H1 (cell line): Measurements from ENCODE around the gene FZD4. TPM values are rescaled to one million over a fixed set of nuclear protein-coding genes. Genes with fewer than 3 reads are reported as not detected.

Source experiments
- CTCF ChIA-PET: fragments of 300-600 bp; sonication (Branson Sonifier 250); formaldehyde crosslinking; loops from one replicate; lab custom pipeline; 2021; ENCODE audit not compliant: partially characterized antibody; lab: Charles Lee
- POLR2A ChIA-PET: fragments of 300-600 bp; sonication (Branson Sonifier 250); formaldehyde crosslinking; loops from one replicate; lab custom pipeline; 2021; ENCODE audit warnings: inconsistent platforms; ENCODE audit not compliant: partially characterized antibody; lab: Charles Lee
- DNase-seq, 2 experiments: peaks; one replicate each; pipeline versions ENCODE4 v3.0.0 to v3.0.0-alpha.2; 2010 to 2022; ENCODE audit warnings: low spot score in 2 of 2, low read depth in 1 of 2, mixed read lengths in 1 of 2
- FAIRE-seq: peaks from 2 replicates; lab custom pipeline; 2011; peaks lifted over from hg19 to GRCh38; lab: Jason Lieb, UNC
- H2AFZ ChIP-seq: 2 replicates; pipeline ENCODE4 v1.8.1; 2012; ENCODE audit warnings: low read length, inconsistent platforms
- H2AK5ac ChIP-seq: 2 replicates; pipeline ENCODE4 v1.6.1; 2013; ENCODE audit warnings: low read depth, low read length
- H2BK120ac ChIP-seq: replicated peaks from 2 replicates; pipeline ENCODE3; 2013; ENCODE audit warnings: low read depth, low read length, inconsistent platforms
- H2BK12ac ChIP-seq: 2 replicates; pipeline ENCODE4 v1.6.1; 2013; ENCODE audit warnings: low read depth, low read length
- H2BK15ac ChIP-seq: 2 replicates; pipeline ENCODE4 v1.6.1; 2013; ENCODE audit warnings: low read length
- H2BK20ac ChIP-seq: 2 replicates; pipeline ENCODE4 v1.6.1; 2013; ENCODE audit warnings: low read length
- H2BK5ac ChIP-seq: 2 replicates; pipeline ENCODE4 v1.6.1; 2013; ENCODE audit warnings: low read depth, low read length
- H3K14ac ChIP-seq: 2 replicates; pipeline ENCODE4 v1.6.1; 2013; ENCODE audit warnings: inconsistent platforms; ENCODE audit not compliant: insufficient read length
- H3K18ac ChIP-seq: 2 replicates; pipeline ENCODE4 v1.6.1; 2013; ENCODE audit warnings: low read length; ENCODE audit errors: extremely low read depth
- H3K23ac ChIP-seq: 2 replicates; pipeline ENCODE4 v1.6.1; 2013; ENCODE audit warnings: inconsistent platforms; ENCODE audit not compliant: insufficient read length
- H3K23me2 ChIP-seq: 2 replicates; pipeline ENCODE4 v1.6.1; 2013; ENCODE audit warnings: low read depth, low read length
- H3K27ac ChIP-seq: 2 replicates; pipeline ENCODE4 v1.6.1; 2011; ENCODE audit warnings: low read depth, low read length, inconsistent platforms
- H3K27me3 ChIP-seq, 4 experiments: replicated peaks in 1 of 4; 1 replicate in 1 of 4; 2 replicates in 3 of 4; pipeline versions ENCODE4 v1.6.1 to v1.8.1; 2011 to 2013; ENCODE audit warnings: low read length in 3 of 4, mild to moderate bottlenecking in 3 of 4, inconsistent platforms in 2 of 4, mixed read lengths in 2 of 4, moderate library complexity in 1 of 4; ENCODE audit not compliant: control insufficient read depth in 3 of 4, insufficient read depth in 3 of 4; ENCODE audit errors: extremely low read depth in 1 of 4
- H3K36me3 ChIP-seq, 4 experiments: 2 replicates each; pipeline versions ENCODE4 v1.6.1 to v1.8.1; 2011 to 2013; ENCODE audit warnings: mild to moderate bottlenecking in 4 of 4, low read length in 3 of 4, moderate library complexity in 2 of 4, control low read depth in 1 of 4, inconsistent platforms in 1 of 4; ENCODE audit not compliant: insufficient read depth in 4 of 4, control insufficient read depth in 2 of 4
- H3K4ac ChIP-seq: replicated peaks from 2 replicates; pipeline ENCODE3; 2013; ENCODE audit warnings: low read length, low read depth, mixed read lengths, inconsistent platforms; ENCODE audit not compliant: insufficient read length
- H3K4me1 ChIP-seq, 4 experiments: replicated peaks in 1 of 4; 1 replicate in 1 of 4; 2 replicates in 3 of 4; pipeline versions ENCODE4 v1.6.1 to v1.8.1; 2011 to 2013; ENCODE audit warnings: low read length in 3 of 4, inconsistent platforms in 2 of 4, mixed read lengths in 1 of 4; ENCODE audit not compliant: insufficient read depth in 4 of 4, control insufficient read depth in 3 of 4
- H3K4me2 ChIP-seq, 2 experiments: 2 replicates each; pipeline versions ENCODE4 v1.6.1 to v1.8.1; 2011 to 2013; ENCODE audit warnings: low read depth in 2 of 2, low read length in 2 of 2, control low read depth in 1 of 2, inconsistent platforms in 1 of 2, mild to moderate bottlenecking in 1 of 2; ENCODE audit not compliant: insufficient read depth in 1 of 2
- H3K4me3 ChIP-seq, 4 experiments: fragments of 200-600, 300-600 bp in 1 of 4; sonication (generic), shearing (Covaris generic), sonication (Bioruptor Twin) in 1 of 4; 2 replicates each; pipeline versions ENCODE4 v1.5.1 to v1.8.1; 2011 to 2016; ENCODE audit warnings: low read length in 4 of 4, low read depth in 3 of 4, control low read depth in 2 of 4, inconsistent platforms in 2 of 4, mild to moderate bottlenecking in 2 of 4, mixed read lengths in 1 of 4, moderate library complexity in 1 of 4; ENCODE audit not compliant: insufficient read depth in 2 of 4; ENCODE audit errors: extremely low read depth in 1 of 4
- H3K56ac ChIP-seq: replicated peaks from 2 replicates; pipeline ENCODE3; 2013; ENCODE audit warnings: low read depth, mild to moderate bottlenecking, mixed read lengths, low read length, inconsistent platforms; ENCODE audit not compliant: insufficient read length
- H3K79me1 ChIP-seq: 2 replicates; pipeline ENCODE4 v1.6.1; 2013; ENCODE audit warnings: low read depth, low read length, control low read depth
- H3K79me2 ChIP-seq, 2 experiments: 2 replicates each; pipeline versions ENCODE4 v1.6.1 to v1.8.1; 2012 to 2013; ENCODE audit warnings: low read length in 2 of 2, mild to moderate bottlenecking in 2 of 2, inconsistent platforms in 1 of 2; ENCODE audit not compliant: insufficient read depth in 2 of 2, control insufficient read depth in 1 of 2
- H3K9ac ChIP-seq, 4 experiments: replicated peaks in 1 of 4; 1 replicate in 1 of 4; 2 replicates in 3 of 4; pipeline versions ENCODE4 v1.6.1 to v1.8.1; 2011 to 2013; ENCODE audit warnings: low read depth in 3 of 4, low read length in 3 of 4, control low read depth in 2 of 4, mild to moderate bottlenecking in 2 of 4, moderate library complexity in 2 of 4, inconsistent platforms in 1 of 4; ENCODE audit errors: extremely low read depth in 1 of 4
- H3K9me3 ChIP-seq, 2 experiments: 2 replicates each; pipeline versions ENCODE4 v1.6.1 to v1.8.1; 2012 to 2013; ENCODE audit warnings: mild to moderate bottlenecking in 2 of 2, moderate library complexity in 2 of 2, control low read depth in 1 of 2, inconsistent platforms in 1 of 2, low read depth in 1 of 2, low read length in 1 of 2, mixed read lengths in 1 of 2; ENCODE audit not compliant: insufficient read depth in 2 of 2
- H4K20me1 ChIP-seq, 2 experiments: replicated peaks in 1 of 2; 2 replicates each; pipeline versions ENCODE3 to v1.8.1; 2011 to 2013; ENCODE audit warnings: inconsistent platforms in 2 of 2, low read length in 2 of 2, mild to moderate bottlenecking in 1 of 2; ENCODE audit not compliant: insufficient read depth in 2 of 2, control insufficient read depth in 1 of 2
- H4K5ac ChIP-seq: 2 replicates; pipeline ENCODE4 v1.6.1; 2013; ENCODE audit warnings: low read length, low read depth, mixed read lengths, inconsistent platforms; ENCODE audit not compliant: insufficient read length
- H4K8ac ChIP-seq: 2 replicates; pipeline ENCODE4 v1.8.0; 2013; ENCODE audit warnings: mild to moderate bottlenecking, moderate library complexity, low read length, inconsistent platforms; ENCODE audit not compliant: insufficient read depth; ENCODE audit errors: extremely low read depth
- H4K91ac ChIP-seq: replicated peaks from 2 replicates; pipeline ENCODE3; 2013; ENCODE audit warnings: low read length, mixed read lengths, inconsistent platforms; ENCODE audit not compliant: insufficient read length
- CEBPB ChIP-seq: IDR thresholded peaks from 2 replicates; pipeline ENCODE4 v1.6.1; 2012; ENCODE audit warnings: low read depth, low read length
- CTCF ChIP-seq, 3 experiments: IDR thresholded peaks; 1 replicate in 2 of 3; 2 replicates in 1 of 3; pipeline versions ENCODE4 v1.5.1 to v1.6.1; 2011; ENCODE audit warnings: low read length in 3 of 3, mild to moderate bottlenecking in 3 of 3, inconsistent platforms in 2 of 3, low read depth in 1 of 3, moderate library complexity in 1 of 3; ENCODE audit not compliant: insufficient read depth in 1 of 3; ENCODE audit errors: control extremely low read depth in 1 of 3
- EZH2 ChIP-seq: fragments of 200-600 bp; sonication (generic); IDR thresholded peaks from 2 replicates; pipeline ENCODE4 v1.7.1; 2012; ENCODE audit warnings: low read depth, mild to moderate bottlenecking, moderate library complexity, low read length, inconsistent platforms; ENCODE audit not compliant: severe bottlenecking
- GTF2F1 ChIP-seq: IDR thresholded peaks from 2 replicates; pipeline ENCODE4 v1.6.1; 2012; ENCODE audit warnings: low read depth, low read length, improper control_type of control experiment, borderline replicate concordance
- JUN ChIP-seq: IDR thresholded peaks from 2 replicates; pipeline ENCODE4 v1.6.1; 2011; ENCODE audit warnings: low read depth, mild to moderate bottlenecking, improper control_type of control experiment, low read length
- RAD21 ChIP-seq, 2 experiments: IDR thresholded peaks in 1 of 2; conservative IDR thresholded peaks in 1 of 2; 2 replicates each; pipeline ENCODE4 v1.6.1; 2011; ENCODE audit warnings: low read depth in 2 of 2, low read length in 2 of 2, improper control_type of control experiment in 1 of 2, inconsistent platforms in 1 of 2, mild to moderate bottlenecking in 1 of 2, moderate library complexity in 1 of 2
- SIRT6 ChIP-seq: IDR thresholded peaks from one replicate; pipeline ENCODE4 v1.7.1; 2012; ENCODE audit warnings: low read length, inconsistent platforms
- SP2 ChIP-seq: IDR thresholded peaks from 2 replicates; pipeline ENCODE4 v1.6.1; 2012; ENCODE audit warnings: mild to moderate bottlenecking, low read length, inconsistent platforms
- TEAD4 ChIP-seq: IDR thresholded peaks from 2 replicates; pipeline ENCODE4 v1.6.1; 2012; ENCODE audit warnings: low read depth, low read length, inconsistent platforms, mixed read lengths
- polyA plus RNA-seq, 7 experiments: library from polyadenylated mRNA; depleted of rRNA in 3 of 7; stranded (reverse) in 5 of 7; unstranded in 2 of 7; fragments of >200 nt in 5 of 7; fragments of 200-250 nt in 2 of 7; gene quantifications; 1 replicate in 5 of 7; 2 replicates in 1 of 7; 4 replicates in 1 of 7; pipeline versions ENCODE4 v1.2.1 to v1.2.3, GENCODE V29; 2011 to 2013; ENCODE audit warnings: missing spikeins in 2 of 7, mixed read lengths in 2 of 7
- total RNA-seq: library from RNA; stranded (reverse); fragmentation: NEBNext Ultra II Directional; extraction: Animal tissue kit (Norgen Biotek cat#: 25700); gene quantifications from 2 replicates; pipeline ENCODE4 v1.2.1, GENCODE V29; 2021

Gene FZD4
- total and polyA plus RNA-seq, 2 of the 8 experiments (the other 6 are each of a cell fraction or from before 2014, with no cell fraction given), result 3.1 to 7.1 TPM

- Histone ChIP-seq H3K79me1 (no peaks in the 10 kb centered on the region), H3K4me3 (no peak overlapping the region), H3K4me1 (peaks cover 0 to 8% (median 3%) of the 10 kb centered on the region in 4 experiments; a peak in 4 of 7 replicates), H3K27me3 (no peaks in the 10 kb centered on the region), H3K27ac (no peak overlapping the region), H2BK20ac (no peak overlapping the region; the same call in 1 of the 2 replicates), H3K23ac (no peak overlapping the region), H2AFZ (peak overlapping the region; percentile 80; the same call in 1 of the 2 replicates), H3K23me2 (no peaks in the 10 kb centered on the region), H2BK15ac (no peak overlapping the region), H3K9ac (no peak overlapping the region), H2BK5ac (no peak overlapping the region), H3K4me2 (no peak overlapping the region), H4K8ac (no peak overlapping the region), H3K36me3 (no peaks in the 10 kb centered on the region), H3K14ac (no peak overlapping the region), H2AK5ac (no peak overlapping the region), H3K9me3 (no peaks in the 10 kb centered on the region), H4K20me1 (no peaks in the 10 kb centered on the region), H3K4ac (no peak overlapping the region), H4K91ac (no peak overlapping the region), H3K56ac (no peak overlapping the region), H2BK120ac (no peak overlapping the region), H3K18ac (no peak overlapping the region), H4K5ac (no peak overlapping the region), H3K79me2 (no peaks in the 10 kb centered on the region), H2BK12ac (no peak overlapping the region)
- ChIA-PET POLR2A (no interaction called here), CTCF (interaction anchor here (0.6 to 2.0 kb wide), 16 partner anchors 10 to 527 kb away, joined by 3 to 7 read pairs (median 3); no protein-coding TSS in a partner anchor)
- DNase-seq (no peak), FAIRE-seq (no peak)
- no peak for TF ChIP-seq CEBPB
- no peak for TF ChIP-seq JUN
- TF ChIP-seq TEAD4, result no peak
- no peak for TF ChIP-seq CTCF (IDR thresholded peaks at IDR 0.05; ENCODE audit: control extremely low read depth in 1 of 3, insufficient read depth in 1 of 3, low read depth in 1 of 3, low read length in 3 of 3)
- no peak for TF ChIP-seq SP2
- no peak for TF ChIP-seq RAD21 (IDR thresholded peaks at IDR 0.05 in 1 of 2, conservative IDR thresholded peaks at IDR 0.05 in 1 of 2; ENCODE audit: low read depth in 2 of 2, low read length in 2 of 2)
- no peak for TF ChIP-seq SIRT6
- TF ChIP-seq GTF2F1, result no peak
- no peak for TF ChIP-seq EZH2
These were observed 20.7 kb downstream of the FZD4 start for GRCh38 chr11:86934582-86934900.
